Effector CD8-positive, alpha-beta T cell (primary cell): Measurements from ENCODE around the gene ZNF350.
A peak's percentile ranks its signal among the peaks of the same experiment; 100 is the strongest.
"Not testable (repeated sequence)": the region's sequence is repeated elsewhere in the genome, so short reads cannot be mapped to it uniquely, and the experiment has no call there.

ENCODE experiments used
- DNase-seq: peaks from one replicate; lab custom pipeline; 2025; lab: John Stamatoyannopoulos, UW
- total RNA-seq, 4 experiments: gene quantifications; one replicate each; lab custom pipeline; 2026; lab: John Stamatoyannopoulos, UW

The ZNF350 gene
- total RNA-seq: 29.7 to 53.3 (median 42.8) reads per million in 4 experiments

DNA sequence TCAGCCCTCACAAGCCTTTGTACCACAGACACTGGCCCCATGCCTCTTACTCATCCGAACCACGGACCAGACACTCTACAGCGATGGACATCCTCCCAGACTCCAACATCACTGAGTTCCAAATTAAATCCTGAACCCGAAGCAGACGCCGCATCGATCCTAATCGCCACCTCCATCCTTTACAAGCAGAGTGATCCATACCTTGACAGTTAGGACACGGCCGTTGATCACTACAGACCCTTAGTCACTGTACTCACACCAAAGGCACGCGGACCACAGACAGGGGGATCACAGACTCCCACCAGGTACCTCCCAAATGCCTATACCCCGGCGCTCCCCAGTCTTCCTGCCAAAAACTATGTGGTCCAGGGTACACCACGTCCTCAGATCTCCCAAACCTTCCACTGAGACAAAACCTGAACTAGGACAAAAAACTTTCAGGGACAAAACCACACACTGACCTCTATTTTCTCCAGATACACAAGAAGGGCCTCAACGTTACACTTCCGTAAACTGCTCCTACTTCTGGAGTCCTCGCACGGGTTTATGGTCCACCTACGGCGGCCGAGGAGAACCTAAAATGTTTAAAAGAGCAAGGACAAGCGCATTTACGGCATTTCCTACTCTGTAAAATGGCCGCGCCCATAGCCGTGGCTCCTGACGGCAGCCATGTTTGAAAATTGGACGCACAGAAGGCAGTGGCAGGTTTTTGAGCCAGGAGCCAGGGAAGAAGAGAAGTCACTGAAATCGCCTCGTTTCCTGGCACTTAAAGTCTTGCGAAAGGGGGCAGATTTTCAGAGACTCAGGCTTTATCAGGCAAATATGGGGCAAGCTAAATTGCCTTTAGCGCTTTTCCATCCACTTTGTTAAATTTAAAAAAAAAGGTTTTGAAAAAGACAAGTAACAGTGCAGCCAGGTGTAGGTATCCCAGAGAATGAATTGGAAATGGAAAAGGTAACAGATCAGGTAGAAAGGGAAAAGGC, at the start of gene ZNF350:
ZNF350 (minus strand) TSS at position 532 of the 983 bp plus-strand sequence. CDS start 12,480 bp downstream, outside the sequence.
- peak; percentile 87 for DNase-seq

DNA sequence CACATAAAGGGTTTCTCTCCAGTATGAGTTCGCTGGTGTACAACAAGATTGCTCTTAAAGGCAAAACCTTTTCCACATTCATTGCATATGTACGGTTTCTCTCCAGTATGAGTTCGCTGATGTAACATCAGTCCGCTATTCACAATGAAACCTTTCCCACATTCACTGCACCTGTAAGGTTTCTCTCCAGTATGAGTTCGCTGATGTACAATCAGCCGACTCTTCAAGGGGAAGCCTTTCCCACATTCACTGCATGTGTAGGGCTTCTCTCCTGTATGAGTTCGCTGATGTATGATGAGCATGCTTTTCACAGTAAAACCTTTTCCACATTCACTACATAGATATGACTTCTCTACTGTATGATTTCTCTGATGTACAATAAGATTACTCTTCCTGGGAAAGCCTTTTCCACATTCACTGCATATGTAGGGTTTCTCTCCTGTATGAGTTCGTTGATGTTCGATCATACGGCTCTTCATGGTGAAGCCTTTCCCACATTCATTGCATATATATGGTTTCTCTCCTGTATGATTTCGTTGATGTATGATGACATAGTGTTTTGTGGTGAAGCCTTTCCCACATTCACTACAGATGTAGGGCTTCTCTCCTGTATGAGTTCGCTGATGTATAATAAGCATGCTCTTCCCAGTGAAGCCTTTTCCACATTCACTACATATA, 47.5 kb upstream of the ZNF350 start:
- no peak for DNase-seq

DNA sequence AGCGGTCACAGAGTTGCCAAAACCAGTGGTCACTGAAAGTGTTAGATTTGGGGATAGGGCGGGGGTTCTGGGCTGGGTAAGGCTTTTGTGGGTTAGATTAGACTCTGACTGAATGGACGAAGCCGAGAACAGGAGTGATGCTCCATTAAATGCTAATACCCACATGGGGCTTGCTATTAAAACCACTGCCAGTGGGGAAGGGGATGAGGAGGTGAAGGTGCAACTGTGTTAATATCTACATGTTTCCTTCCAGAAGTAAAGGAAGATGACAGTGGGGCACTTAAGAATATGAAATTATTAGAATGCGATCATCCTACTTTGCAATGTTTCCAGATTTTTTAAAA, 42.1 kb upstream of the ZNF350 start:
- no peak for DNase-seq

DNA sequence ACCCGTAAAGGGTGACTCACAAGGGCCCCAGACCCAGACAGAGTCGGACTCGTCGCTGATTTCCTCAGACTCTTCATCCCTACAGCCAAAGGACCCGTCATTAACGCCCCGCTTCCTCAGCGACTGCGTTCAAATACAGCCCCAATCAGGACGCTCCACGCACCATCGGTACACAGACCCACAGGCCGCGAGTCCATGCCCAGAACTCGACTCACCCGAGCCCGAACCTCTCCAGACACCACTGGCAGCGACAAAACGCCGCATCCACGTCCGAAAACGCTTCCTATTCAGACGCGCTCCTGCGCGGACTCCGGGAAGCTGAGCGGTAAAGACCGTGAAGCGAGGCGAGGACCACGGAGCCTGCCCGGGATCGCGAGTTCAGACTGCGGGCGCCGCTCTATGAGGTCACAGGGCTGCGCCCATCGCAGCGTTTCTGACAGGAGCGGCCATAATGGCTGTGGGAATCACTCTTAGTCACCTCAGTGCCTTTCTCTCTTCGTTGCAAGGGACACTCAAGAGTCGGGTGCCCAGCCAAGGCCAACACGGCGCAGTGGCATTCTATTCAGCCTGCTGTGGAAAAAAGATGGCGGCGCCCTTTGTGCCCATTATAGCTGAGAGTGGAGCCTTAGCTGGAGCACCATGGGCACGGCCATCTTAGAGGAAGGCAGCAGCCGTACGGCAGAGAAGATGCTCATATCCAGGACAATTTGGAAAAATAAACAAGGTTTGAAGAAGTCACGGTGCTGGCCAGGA, 41.6 kb upstream of the ZNF350 start, which contains the start of gene ZNF614:
ZNF614 (minus strand) TSS at position 353 of the 753 bp plus-strand sequence. CDS start 2,634 bp downstream, outside the sequence.
- DNase-seq: peak; percentile 60

DNA sequence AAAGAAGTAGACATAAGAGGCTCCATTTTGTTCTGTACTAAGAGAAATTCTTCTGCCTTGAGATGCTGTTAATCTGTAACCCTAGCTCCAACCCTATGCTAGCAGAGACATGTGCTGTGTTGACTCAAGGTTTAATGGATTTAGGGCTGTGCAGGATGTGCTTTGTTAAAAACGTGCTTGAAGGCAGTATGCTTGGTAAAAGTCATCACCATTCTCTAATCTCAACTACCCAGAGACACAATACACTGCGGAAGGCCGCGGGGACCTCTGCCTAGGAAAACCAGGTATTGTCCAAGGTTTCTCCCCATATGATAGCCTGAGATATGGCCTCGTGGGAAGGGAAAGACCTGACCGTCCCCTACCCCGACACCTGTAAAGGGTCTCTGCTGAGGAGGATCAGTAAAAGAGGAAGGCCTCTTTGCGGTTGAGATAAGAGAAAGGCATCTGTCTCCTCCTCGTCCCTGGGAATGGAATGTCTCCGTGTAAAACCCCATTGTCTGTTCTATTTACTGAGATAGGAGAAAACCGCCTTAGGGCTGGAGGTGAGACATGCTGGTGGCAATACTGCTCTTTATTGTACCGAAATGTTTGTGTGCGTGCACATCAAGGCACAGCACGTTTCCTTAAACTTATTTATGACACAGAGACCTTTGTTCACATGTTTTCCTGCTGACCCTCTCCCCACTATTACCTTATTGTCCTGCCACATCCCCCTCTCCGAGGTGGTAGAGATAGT, 39.8 kb upstream of the ZNF350 start:
- DNase-seq: not testable (repeated sequence)

DNA sequence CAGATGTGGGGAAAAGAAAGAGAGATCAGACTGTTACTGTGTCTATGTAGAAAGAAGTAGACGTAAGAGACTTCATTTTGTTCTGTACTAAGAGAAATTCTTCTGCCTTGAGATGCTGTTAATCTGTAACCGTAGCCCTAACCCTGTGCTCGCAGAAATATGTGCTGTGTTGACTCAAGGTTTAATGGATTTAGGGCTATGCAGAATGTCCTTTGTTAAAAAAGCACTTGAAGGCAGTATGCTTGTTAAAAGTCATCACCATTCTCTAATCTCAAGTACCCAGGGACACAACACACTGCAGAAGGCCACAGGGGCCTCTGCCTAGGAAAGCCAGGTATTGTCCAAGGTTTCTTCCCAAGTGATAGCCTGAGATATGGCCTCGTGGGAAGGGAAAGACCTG, 37.8 kb upstream of the ZNF350 start:
- not testable (repeated sequence) for DNase-seq

DNA sequence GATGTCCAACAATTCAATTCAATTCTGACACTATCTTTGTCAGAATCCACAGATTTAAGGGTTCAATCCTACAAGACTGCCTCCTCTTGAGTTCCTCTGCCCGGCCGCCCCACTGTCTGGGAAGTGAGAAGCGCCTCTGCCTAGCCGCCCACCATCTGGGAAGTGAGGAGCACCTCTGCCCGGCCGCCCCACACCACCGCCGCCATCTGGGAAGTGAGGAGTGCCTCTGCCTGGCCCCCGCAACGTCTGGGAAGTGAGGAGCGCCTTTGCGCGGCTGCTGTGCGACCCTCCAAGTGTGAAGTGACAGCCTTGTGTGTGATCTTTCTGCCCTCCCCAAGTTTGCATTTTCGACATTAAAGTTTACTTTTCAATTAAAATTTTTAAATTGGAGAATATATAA, 35.6 kb upstream of the ZNF350 start:
- DNase-seq: no peak

DNA sequence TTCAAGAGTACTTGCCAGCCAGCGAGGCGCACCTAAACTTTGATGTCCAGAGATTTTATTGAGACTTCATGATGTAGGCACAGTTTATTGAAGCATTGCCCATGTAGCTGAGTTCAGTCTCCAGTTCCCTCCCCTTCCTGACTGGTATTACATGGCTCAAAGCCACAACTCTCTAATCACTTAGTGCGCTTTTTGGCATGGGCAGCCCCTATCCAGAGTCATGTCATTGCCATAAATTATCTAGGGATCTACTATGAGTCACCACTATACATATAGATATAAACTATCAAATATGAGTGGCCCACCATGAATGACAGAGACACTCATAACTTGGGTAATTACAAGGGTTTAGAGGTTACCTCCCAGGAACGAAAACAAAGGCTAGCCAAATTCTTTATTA, 33.9 kb upstream of the ZNF350 start:
- no peak for DNase-seq

DNA sequence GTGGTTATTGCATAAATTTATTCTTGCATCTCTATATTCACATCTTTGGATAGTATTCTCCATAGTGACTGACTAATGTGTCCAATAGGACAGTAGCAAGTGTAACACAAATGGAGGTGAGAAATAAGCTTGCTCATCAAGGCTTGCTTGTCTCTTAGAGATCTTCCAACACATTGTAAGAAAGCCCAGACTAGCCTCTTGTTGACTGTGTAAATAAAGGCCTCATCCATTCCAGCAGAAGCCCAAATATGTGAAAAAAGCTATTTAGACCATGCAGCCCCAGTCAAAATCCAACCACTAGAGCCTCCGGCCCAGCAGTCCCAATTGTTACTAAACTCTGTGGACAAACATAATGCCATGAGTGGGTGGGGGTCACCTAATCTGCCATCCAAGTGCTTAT, 24.0 kb upstream of the ZNF350 start:
- no peak for DNase-seq

DNA sequence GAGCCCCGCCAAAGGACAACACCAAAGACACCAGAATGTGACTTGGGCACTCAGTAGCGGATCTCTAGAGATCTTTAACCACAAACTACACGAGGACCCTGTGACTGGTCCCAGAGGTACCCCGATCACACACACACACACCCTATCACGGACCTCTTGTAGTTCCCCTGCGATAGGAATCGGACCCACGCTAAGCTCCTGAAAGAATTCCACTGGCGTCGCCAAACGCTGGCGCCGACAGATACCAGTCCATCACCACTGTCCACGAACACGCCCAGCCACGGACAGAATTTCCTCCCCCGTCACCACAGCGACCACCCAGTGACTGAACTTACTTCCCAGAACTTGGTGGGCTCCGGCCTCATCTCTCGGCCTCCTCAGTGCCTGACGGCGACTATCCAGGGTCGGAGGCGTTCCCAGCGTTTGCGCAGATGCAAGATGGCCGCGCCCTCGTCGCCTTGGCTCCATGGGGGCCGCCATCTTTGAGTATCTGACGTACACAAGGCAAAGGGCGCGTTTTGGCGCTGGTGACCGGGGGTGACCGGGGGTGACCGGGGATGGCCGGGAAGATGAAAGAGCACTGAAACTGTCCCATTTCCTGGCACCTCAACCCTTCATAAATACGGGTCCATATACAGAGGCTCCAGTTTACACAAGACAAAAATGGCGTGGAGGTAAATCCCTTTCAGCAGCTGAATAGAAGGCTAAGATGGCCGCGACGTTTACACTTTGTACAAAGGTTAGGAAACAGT, 21.3 kb upstream of the ZNF350 start, which contains the start of gene ZNF615:
ZNF615 (minus strand) TSS at position 406 of the 752 bp plus-strand sequence. CDS start 4,500 bp downstream, outside the sequence.
- peak; percentile 77 for DNase-seq

DNA sequence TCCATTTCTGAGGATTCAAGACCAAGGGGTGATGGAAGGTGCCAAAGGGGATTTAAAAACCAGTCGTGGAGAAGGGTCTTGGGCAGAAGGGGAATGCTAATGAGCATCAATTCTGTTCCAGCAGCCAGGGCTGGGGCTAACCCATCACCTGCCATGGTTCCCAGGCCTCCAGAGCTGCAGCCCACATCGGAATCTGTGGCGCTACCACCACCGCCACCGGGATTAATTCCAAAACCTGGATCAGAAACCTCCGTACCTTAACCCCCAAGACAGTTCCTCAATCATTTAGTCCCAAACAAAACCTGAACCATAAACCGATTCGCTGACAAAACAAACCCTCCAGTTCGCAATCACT, 20.8 kb upstream of the ZNF350 start:
- DNase-seq: no peak

DNA sequence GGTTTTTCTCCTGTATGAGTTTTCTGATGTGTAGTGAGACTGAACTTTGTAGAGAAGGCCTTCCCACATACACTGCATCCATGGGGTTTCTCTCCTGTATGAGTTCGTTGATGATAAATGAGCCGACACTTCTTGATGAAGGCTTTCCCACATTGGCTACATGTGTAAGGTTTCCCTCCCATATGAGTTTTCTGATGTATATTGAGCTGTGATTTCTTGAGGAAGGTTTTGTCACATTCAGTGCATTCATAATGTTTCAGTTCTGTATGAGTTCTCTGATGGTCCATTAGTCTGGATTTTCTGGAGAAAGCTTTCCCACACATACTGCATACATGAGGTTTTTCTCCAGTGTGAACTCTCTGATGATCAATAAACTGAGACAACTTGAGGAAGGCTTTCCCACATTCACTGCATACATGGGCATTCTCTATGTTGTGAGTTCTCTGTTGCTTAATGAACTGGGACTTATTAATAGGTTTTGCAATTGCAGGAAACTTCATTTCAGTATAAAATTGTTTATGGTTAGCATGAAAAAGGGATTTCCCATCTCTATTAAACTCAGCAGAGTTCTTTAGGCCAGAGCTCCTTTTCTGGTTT, 7.5 kb upstream of the ZNF350 start:
- DNase-seq: no peak

DNA sequence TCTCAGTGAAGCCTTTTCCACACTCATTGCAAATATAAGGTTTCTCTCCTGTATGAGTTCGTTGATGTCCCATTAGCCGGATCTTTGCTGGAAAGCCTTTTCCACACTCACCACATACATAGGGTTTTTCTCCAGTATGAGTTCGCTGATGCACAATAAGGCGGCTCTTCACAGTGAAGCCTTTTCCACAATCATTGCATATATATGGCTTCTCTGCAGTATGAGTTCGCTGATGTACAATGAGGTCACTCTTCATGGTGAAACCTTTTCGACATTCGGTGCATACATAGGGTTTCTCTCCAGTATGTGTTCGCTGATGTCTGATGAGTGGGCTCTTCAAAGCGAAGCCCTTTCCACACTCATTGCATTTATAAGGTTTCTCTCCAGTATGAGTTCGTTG, 6.8 kb upstream of the ZNF350 start:
- DNase-seq: no peak

DNA sequence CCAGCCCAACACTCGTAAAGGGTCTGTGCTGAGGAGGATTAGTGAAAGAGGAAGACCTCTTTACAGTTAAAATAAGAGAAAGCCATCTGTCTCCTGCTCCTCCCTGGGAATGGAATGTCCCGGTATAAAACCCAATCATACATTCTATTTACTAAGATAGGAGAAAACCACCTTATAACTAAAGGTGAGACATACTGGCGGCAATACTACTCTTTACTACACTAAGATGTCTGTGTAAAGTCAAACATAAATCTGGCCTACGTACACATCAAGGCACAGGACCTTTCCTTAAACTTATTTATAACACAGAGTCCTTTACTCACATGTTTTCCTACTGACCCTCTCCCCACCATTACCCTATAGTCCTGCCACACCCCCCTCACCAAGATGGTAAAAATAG, 3.3 kb downstream of the ZNF350 start:
- no peak for DNase-seq

DNA sequence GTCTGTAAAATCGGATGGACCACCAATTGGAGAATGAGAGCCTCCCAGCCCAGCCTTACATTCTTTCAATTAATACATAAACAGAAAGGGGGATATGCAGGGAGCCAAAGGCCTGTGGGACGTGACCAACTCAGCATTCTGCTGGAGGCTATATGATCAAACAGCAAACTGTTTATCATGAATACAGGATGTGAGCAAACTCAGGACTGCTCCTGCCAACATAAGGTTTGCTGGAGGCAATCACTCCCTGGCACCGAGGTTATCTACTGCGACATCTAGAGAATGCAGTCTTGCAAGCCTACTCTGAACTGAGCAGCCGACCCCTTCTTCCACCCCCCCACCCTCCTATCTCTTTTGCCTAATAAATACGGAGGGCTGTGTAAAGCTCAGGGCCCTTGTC, 5.7 kb downstream of the ZNF350 start:
- not testable (repeated sequence) for DNase-seq

DNA sequence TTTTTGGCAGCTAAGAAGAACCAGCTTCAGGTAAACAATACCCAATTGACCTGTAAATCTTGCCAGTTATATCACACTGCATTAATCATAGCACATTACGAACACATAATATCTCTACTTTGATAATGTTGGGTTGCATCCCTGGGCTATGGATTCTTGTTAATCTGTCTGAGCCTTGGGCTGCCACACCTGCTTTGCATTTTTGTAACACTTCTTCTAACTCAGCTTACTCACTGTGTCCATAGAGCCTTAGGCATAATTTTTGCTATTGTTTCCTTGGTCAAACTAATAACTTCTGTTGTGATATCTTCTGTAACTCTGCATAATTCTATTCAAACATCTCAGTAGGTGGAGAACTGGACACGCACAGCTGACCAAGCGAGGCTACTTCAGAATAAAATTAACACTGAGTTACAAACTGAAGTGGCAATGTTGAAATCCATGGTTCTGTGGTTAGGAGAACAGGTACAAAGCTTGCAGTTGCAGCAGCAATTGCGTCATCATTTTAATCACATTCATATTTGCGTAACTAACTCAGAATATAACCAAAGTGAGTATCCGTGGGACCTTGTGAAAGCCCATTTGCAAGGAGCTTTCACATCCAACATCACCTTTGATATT, 6.4 kb downstream of the ZNF350 start:
- no peak for DNase-seq

DNA sequence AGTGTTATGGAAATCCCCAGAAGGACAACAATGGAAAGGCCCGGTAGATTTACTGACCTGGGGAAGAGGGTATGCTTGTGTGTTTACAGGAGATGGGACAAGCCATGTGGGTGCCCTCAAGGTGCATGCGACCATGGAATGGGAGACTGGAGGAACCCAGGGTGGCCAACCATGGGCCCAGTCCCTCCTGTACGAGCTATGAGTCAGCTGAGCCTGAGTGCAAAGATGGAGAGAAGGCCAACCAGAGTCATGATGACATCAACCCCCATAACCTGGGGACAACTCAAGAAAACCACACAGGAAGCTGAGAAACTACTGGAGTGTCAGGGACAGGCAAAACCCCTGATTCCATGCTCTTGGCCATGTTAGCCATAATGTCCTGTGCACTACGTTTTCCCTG, 7.8 kb downstream of the ZNF350 start:
- DNase-seq: no peak

DNA sequence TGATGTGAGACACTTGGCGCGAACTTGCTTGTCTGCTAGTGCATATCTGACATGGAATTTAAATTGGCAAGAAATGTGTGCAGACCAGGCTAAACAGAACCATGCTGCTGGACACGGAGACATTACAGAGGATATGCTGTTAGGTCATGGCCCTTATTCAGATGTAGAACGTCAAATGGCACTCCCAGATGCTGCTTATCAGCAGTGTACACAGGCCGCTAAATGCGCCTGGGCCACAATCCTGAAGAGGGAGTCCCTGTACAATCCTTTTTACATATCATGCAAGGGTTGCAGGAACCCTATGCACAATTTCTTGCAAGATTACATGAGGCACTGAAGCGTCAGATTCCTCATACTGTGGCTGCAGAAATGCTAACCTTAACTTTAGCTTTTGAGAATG, 9.3 kb downstream of the ZNF350 start:
- DNase-seq: no peak

DNA sequence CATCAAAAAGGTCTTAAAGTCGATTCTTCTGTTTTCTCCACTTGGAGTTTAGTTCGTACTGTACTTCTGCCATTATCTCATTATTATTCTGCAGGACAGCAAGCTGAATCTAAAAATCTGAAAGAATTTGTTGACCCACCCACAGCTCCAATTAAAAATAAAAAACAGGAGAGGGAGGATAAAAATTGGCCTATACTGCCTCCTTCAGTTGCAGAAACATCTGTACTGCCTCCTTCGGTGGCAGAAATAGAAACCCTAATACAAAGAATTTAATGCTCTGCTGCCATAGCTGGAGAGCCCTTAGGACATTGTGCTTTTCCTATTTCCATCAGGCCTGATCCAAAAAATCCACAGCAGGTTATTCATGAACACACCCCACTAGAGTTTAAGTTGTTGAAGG, 9.8 kb downstream of the ZNF350 start:
- DNase-seq: no peak

DNA sequence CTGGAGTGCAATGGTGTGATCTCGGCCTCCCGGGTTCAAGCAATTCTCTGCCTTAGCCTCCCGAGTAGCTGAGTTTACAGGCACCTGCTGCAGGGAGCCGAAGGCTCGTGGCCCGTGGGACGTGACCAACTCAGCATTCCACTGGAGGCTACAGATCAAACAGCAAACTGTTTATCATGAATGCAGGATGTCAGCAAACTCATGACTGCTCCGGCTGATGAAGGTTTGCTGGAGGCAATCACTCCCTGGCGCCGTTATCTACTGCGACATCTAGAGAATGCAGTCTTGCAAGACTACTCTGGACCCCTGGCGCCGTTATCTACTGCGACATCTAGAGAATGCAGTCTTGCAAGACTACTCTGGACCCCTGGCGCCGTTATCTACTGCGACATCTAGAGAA, 10.9 kb downstream of the ZNF350 start:
- not testable (repeated sequence) for DNase-seq
